Measurements from ENCODE around the gene UBALD2.

The UBALD2 gene

DNA sequence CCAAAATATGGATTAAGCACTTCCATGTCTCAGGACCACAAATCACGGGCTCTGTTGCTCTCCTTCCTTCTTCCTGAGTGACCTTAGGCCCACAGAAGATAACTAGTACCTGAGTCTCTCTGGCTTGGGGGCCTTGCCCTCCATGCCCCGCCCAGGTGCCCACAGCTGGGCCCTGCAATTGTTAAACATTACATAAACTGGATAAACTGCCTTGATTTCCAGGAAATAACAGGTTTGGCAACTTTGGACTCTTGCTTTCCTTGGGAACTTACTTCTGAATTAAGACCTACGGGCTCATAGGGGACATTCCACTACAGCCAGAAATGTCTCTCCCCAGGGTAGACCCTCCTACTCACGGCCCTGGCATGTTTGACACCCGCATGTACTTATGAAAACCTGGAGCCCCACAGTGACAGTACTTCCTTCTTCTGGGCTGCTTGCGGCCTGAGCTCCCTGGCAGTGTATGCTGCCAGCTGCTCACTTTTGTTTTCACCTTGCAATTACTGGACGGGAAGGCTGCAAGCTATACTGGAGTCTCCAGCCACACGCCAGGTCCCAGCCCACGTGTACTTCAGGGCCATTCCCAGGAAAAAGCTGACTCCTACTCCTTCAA lies 2.3 kb upstream of the UBALD2 start:
- H3K36me3 ChIP-seq (ENCODE audit: insufficient read depth, low read length): peaks cover 23% of the 10 kb centered on the region
- DNase-seq (no peak), ATAC-seq (ENCODE audit: insufficient read depth, low read depth) (no peak)
- H3K27ac ChIP-seq (ENCODE audit: low read length): peak overlapping the region; percentile 32
- H3K4me1 ChIP-seq (ENCODE audit: insufficient read depth, low read length): peaks cover 34% of the 10 kb centered on the region
- H2AFZ ChIP-seq (ENCODE audit: low read depth, low read length): no peak overlapping the region
- H3K27me3 ChIP-seq (ENCODE audit: insufficient read depth, low read length, poor library complexity): no peaks in the 10 kb centered on the region
- no peak overlapping the region for H3K4me2 ChIP-seq (ENCODE audit: insufficient read depth, low read length)
- TF ChIP-seq EZH2 (IDR thresholded peaks at IDR 0.05; ENCODE audit: borderline replicate concordance, low read depth, low read length, severe bottlenecking): no peak
- no peak for TF ChIP-seq CTCF (IDR thresholded peaks at IDR 0.05; ENCODE audit: borderline replicate concordance, extremely low read depth, low read length, poor library complexity, severe bottlenecking)
- no peak overlapping the region for H3K4me3 ChIP-seq (ENCODE audit: low read depth in 1 of 2, low read length in 2 of 2)
- H3K9ac ChIP-seq (ENCODE audit: low read depth, low read length): no peak overlapping the region
- H3K79me2 ChIP-seq (ENCODE audit: insufficient read depth, low read length): peaks cover 26% of the 10 kb centered on the region
- no peaks in the 10 kb centered on the region for H3K9me3 ChIP-seq (ENCODE audit: insufficient read depth, low read length, severe bottlenecking)
- peaks cover 16% of the 10 kb centered on the region for H4K20me1 ChIP-seq (ENCODE audit: insufficient read depth, low read length)

- H3K36me3 ChIP-seq (ENCODE audit: insufficient read depth, low read length): peaks cover 33% of the 10 kb centered on the region
- peaks cover 45% of the 10 kb centered on the region for H3K4me1 ChIP-seq (ENCODE audit: insufficient read depth, low read length)
- peak overlapping the region; percentile 46 for H3K9ac ChIP-seq (ENCODE audit: low read depth, low read length)
- peaks cover 27% of the 10 kb centered on the region for H4K20me1 ChIP-seq (ENCODE audit: insufficient read depth, low read length)
- no peak overlapping the region for H3K4me3 ChIP-seq (ENCODE audit: low read depth in 1 of 2, low read length in 2 of 2)
- H2AFZ ChIP-seq (ENCODE audit: low read depth, low read length): no peak overlapping the region
- no peak for DNase-seq
- H3K27ac ChIP-seq (ENCODE audit: low read length): peak overlapping the region; percentile 85
- ATAC-seq (ENCODE audit: insufficient read depth, low read depth): no peak
- 0 out of 2 replicates have a peak overlapping the region, but pooled peaks have one; percentile 60 for H3K4me2 ChIP-seq (ENCODE audit: insufficient read depth, low read length)
- H3K9me3 ChIP-seq (ENCODE audit: insufficient read depth, low read length, severe bottlenecking): no peaks in the 10 kb centered on the region
- no peaks in the 10 kb centered on the region for H3K27me3 ChIP-seq (ENCODE audit: insufficient read depth, low read length, poor library complexity)
- TF ChIP-seq EZH2 (IDR thresholded peaks at IDR 0.05; ENCODE audit: borderline replicate concordance, low read depth, low read length, severe bottlenecking) (no peak), CTCF (IDR thresholded peaks at IDR 0.05; ENCODE audit: borderline replicate concordance, extremely low read depth, low read length, poor library complexity, severe bottlenecking) (no peak)
- peaks cover 37% of the 10 kb centered on the region for H3K79me2 ChIP-seq (ENCODE audit: insufficient read depth, low read length)
Measured at GRCh38 chr17:76263896-76264295, 1.3 kb upstream of the UBALD2 start.

DNA sequence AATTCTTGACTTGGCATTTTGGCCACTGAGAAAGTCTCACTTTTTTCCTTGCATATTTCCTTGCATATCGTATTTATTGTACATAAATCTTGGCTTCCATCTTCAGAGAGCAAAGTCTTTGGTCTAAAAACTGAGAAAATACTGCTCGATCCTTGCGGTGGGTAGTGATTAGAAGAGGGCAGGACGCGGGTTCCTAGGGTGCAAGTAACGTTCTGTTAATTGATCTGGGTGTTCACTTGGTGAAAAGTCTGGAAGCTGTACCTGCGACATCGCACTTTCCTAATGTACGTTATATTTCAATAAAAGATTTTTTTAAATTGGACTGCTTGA lies 758 bp upstream of the UBALD2 start:
- peak overlapping the region in 1 of 2 experiments; percentile 76; a peak in 2 of 4 replicates for H3K4me3 ChIP-seq (ENCODE audit: low read depth in 1 of 2, low read length in 2 of 2)

More for the DNA sequence above, 758 bp upstream of the UBALD2 start:
- Histone ChIP-seq H2AFZ (ENCODE audit: low read depth, low read length) (peak overlapping the region; percentile 17), H3K9ac (ENCODE audit: low read depth, low read length) (peak overlapping the region; percentile 46), H4K20me1 (ENCODE audit: insufficient read depth, low read length) (peaks cover 32% of the 10 kb centered on the region), H3K9me3 (ENCODE audit: insufficient read depth, low read length, severe bottlenecking) (no peaks in the 10 kb centered on the region), H3K36me3 (ENCODE audit: insufficient read depth, low read length) (peaks cover 38% of the 10 kb centered on the region), H3K79me2 (ENCODE audit: insufficient read depth, low read length) (peaks cover 41% of the 10 kb centered on the region), H3K4me1 (ENCODE audit: insufficient read depth, low read length) (peaks cover 50% of the 10 kb centered on the region), H3K27me3 (ENCODE audit: insufficient read depth, low read length, poor library complexity) (no peaks in the 10 kb centered on the region), H3K4me2 (ENCODE audit: insufficient read depth, low read length) (peak overlapping the region; percentile 60), H3K27ac (ENCODE audit: low read length) (peak overlapping the region; percentile 85)
- TF ChIP-seq CTCF (IDR thresholded peaks at IDR 0.05; ENCODE audit: borderline replicate concordance, extremely low read depth, low read length, poor library complexity, severe bottlenecking) (no peak), EZH2 (IDR thresholded peaks at IDR 0.05; ENCODE audit: borderline replicate concordance, low read depth, low read length, severe bottlenecking) (no peak)
- ATAC-seq (ENCODE audit: insufficient read depth, low read depth) (no peak), DNase-seq (no peak)

Measured in DND-41 (cell line).